ENCODE measurements around the gene JADE1.

- no peak for TF ChIP-seq ZNF274 (IDR thresholded peaks at IDR 0.05; ENCODE audit: low read depth, low read length)
- TF ChIP-seq YY1 (IDR thresholded peaks at IDR 0.05; ENCODE audit: insufficient read depth, insufficient read length): no peak
- TF ChIP-seq SUZ12 (IDR thresholded peaks at IDR 0.05; ENCODE audit: extremely low read depth, insufficient read depth, insufficient read length): no peak
Measured at GRCh38 chr4:128776794-128777216, 32.7 kb upstream of the JADE1 start.
